ENCODE data around the gene RNF182. TPM values are rescaled to one million over a fixed set of nuclear protein-coding genes. Genes with fewer than 3 reads are reported as not detected.

Gene RNF182
- total and polyA plus RNA-seq, 8 donors = 2.5 to 6.9 (median 5.4) TPM

DNA sequence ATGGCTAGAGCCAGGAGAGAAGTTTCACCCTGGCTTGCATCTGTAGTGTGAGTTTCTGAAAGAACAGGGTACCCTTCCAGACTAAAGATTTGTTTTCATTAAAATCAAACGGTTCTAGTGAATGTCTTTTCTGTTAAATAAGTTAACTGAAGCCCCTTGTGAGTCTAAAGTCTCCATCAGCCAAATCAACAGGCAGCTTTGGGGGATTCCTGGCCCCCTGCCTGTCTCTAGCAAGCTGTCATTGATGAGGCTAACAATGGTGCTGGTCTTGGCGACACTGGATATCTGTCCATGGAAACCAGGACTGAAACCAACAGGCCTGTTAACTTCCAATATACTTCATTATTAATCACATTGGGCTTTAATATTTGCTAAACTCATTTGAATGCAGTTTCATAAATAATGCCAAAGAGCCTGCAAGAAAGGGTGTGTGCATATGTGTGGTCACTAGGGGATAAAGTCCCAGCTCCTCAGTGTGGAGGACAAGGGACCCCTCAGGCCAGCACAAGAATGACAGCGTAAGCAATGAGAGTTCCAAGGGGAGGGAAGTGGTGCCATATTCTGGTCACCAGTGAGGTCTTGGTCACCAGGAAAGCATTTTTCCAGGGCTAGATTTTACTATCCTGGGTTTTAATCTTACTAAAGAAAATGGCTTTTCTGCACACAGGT, 9.1 kb upstream of the RNF182 start:
- Histone ChIP-seq H3K27ac (no peak overlapping the region), H3K27me3 (peaks cover 4 to 21% of the 10 kb centered on the region in 2 donors), H3K9me3 (no peaks in the 10 kb centered on the region), H3K4me1 (no peaks in the 10 kb centered on the region), H3K36me3 (no peaks in the 10 kb centered on the region), H3K4me3 (no peak overlapping the region)
- no peak for DNase-seq
- ATAC-seq = no peak
- intact Hi-C loops (cut with DNase I) = loop anchor here in 1 of 2 donors (10.0 kb wide), 2 partner anchors 129 to 229 kb away; no protein-coding TSS in a partner anchor
- TF ChIP-seq, protein P1, sequence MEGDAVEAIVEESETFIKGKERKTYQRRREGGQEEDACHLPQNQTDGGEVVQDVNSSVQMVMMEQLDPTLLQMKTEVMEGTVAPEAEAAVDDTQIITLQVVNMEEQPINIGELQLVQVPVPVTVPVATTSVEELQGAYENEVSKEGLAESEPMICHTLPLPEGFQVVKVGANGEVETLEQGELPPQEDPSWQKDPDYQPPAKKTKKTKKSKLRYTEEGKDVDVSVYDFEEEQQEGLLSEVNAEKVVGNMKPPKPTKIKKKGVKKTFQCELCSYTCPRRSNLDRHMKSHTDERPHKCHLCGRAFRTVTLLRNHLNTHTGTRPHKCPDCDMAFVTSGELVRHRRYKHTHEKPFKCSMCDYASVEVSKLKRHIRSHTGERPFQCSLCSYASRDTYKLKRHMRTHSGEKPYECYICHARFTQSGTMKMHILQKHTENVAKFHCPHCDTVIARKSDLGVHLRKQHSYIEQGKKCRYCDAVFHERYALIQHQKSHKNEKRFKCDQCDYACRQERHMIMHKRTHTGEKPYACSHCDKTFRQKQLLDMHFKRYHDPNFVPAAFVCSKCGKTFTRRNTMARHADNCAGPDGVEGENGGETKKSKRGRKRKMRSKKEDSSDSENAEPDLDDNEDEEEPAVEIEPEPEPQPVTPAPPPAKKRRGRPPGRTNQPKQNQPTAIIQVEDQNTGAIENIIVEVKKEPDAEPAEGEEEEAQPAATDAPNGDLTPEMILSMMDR (IDR thresholded peaks at IDR 0.05) = no peak

DNA sequence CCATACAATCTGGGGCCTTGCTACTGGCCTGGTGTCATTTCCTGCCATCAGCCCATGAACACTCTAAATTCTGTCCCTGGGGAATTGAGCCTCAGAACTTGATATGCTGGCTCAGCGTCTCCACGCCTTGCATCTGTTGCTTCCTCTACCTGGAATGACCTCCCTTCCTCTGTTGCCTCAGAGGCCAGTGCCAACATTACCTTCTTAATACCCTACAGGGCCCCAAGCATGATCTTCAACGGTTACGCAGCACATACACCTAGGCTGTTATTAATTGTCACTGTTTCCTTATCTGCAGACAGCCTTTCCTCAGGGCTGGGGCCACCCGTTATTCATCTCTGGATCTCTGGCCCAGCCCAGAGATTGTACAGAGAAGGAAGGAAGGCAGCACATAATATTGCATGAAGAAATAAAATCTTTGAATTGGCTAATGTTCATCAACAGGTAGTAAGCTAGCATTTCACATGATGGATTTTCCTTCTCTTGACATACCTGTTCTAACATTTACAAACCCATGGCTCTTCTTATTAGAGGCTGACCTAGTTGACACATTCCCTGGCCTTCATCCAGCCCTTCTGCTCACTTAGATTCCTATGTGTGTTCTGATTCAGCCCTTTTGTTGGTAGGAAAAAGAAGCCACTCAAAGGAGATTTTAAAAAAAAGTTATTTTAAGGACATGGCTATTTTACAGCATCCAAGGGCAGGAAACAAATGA, 8.4 kb upstream of the RNF182 start:
- intact Hi-C loops (cut with DNase I) = loop anchor here in 1 of 2 donors (10.0 kb wide), 2 partner anchors 128 to 228 kb away; no protein-coding TSS in a partner anchor

DNA sequence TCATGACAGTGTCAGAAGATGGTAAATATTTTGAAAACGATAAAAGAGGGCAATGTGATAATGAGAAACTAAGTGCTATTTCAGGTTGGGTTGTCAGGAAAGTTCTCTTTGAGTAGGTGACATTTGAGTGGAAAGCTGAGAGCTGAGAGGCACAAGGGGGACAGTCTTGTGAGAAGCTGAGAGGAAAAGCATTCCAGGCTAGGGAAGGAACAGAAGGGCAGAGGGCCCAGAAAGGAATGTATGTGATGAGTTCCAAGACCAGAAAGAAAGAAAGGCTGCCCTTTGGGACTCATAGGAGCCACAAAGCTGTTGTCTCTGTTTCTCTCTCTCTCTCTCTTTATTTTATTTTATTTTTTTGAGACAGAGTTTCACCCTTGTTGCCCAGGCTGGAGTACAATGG, 7.6 kb upstream of the RNF182 start:
- H3K36me3 ChIP-seq = no peaks in the 10 kb centered on the region
- no peak overlapping the region for H3K4me3 ChIP-seq
- intact Hi-C loops (cut with DNase I) = loop anchor here in 1 of 2 donors (10.0 kb wide), 2 partner anchors 128 to 228 kb away; no protein-coding TSS in a partner anchor
- no peaks in the 10 kb centered on the region for H3K9me3 ChIP-seq
- no peak for DNase-seq
- H3K4me1 ChIP-seq = no peaks in the 10 kb centered on the region
- no peak for ATAC-seq
- H3K27ac ChIP-seq = no peak overlapping the region
- peaks cover 4 to 34% of the 10 kb centered on the region in 2 donors for H3K27me3 ChIP-seq
- TF ChIP-seq, protein P1 (IDR thresholded peaks at IDR 0.05) = no peak

More for the DNA sequence above, 8.4 kb upstream of the RNF182 start:
- TF ChIP-seq, protein P1 (IDR thresholded peaks at IDR 0.05) = no peak
- no peaks in the 10 kb centered on the region for H3K9me3 ChIP-seq
- H3K4me1 ChIP-seq = no peaks in the 10 kb centered on the region
- DNase-seq (no peak), ATAC-seq (peak; percentile 53)
- H3K36me3 ChIP-seq = no peaks in the 10 kb centered on the region
- H3K4me3 ChIP-seq = no peak overlapping the region
- no peak overlapping the region for H3K27ac ChIP-seq
- H3K27me3 ChIP-seq = peaks cover 4 to 27% of the 10 kb centered on the region in 2 donors

DNA sequence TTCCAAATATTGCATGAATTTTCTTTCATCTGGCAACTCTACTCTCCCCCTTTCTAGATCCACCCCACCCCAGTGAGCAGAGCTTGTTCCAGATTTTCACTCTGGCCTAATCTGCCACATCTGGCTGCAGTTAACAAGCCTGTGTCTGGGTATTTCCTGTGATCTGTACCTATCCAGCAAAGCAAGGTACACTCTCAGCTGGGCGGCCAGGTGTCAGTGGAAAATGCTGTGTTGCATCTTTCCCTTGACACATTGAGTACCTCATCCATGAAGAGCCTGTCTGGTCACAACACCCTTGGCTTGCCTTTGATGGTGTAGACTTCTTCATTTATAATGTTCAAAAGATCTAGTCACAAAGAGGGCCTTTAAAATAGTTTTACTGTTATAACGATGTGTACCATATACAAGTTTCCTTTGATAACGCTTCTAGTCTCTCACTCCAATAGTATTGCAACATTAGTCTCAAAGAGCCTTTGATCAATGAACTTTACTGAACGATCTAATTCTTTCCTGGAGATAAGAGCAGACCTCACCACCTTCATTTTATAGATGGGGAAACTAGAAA, 6.0 kb upstream of the RNF182 start:
- intact Hi-C loops (cut with DNase I) = loop anchor here in 1 of 2 donors (10.0 kb wide), 2 partner anchors 126 to 226 kb away; no protein-coding TSS in a partner anchor
- Histone ChIP-seq H3K4me1 (no peaks in the 10 kb centered on the region), H3K27ac (no peak overlapping the region), H3K36me3 (no peaks in the 10 kb centered on the region), H3K4me3 (no peak overlapping the region), H3K9me3 (no peaks in the 10 kb centered on the region), H3K27me3 (peaks cover 4 to 43% of the 10 kb centered on the region in 2 donors)
- DNase-seq (no peak), ATAC-seq (no peak)
- TF ChIP-seq, protein P1 (IDR thresholded peaks at IDR 0.05) = no peak

DNA sequence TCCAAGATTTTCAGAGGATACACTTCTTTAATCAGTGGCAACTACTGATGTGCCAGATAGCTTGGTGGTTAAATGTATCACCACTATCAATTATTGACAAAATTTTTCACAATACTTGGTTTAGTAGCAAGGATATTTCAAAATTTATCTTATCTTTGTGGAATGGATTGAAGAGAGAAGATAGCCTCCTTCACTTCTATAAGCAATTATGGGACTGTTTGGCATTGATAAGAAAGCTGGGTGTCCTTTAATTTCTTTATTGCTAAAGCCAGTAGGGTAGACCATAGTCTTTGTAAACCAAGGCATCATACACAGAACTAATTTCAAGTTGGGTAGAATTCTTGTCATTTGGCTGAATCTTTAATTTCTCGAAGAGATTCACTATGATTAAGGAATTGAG, 4.9 kb upstream of the RNF182 start:
- H3K36me3 ChIP-seq = no peaks in the 10 kb centered on the region
- ATAC-seq (no peak), DNase-seq (no peak)
- H3K4me3 ChIP-seq = no peak overlapping the region
- TF ChIP-seq, protein P1 (IDR thresholded peaks at IDR 0.05) = no peak
- intact Hi-C loops (cut with DNase I) = loop anchor here in 1 of 2 donors (10.0 kb wide), 2 partner anchors 125 to 225 kb away; no protein-coding TSS in a partner anchor
- peaks cover 4 to 47% of the 10 kb centered on the region in 2 donors for H3K27me3 ChIP-seq
- no peak overlapping the region for H3K27ac ChIP-seq
- H3K4me1 ChIP-seq = peaks cover 0 to 3% of the 10 kb centered on the region in 2 donors
- no peaks in the 10 kb centered on the region for H3K9me3 ChIP-seq
